Neural crest cell (in vitro differentiated cells): Measurements from ENCODE around the gene MEF2C. TPM values are rescaled to one million over a fixed set of nuclear protein-coding genes. Genes with fewer than 3 reads are reported as not detected.

Source experiments
- DNase-seq: peaks from one replicate; pipeline ENCODE4 v3.0.0; 2021; ENCODE audit warnings: low read depth, mixed read lengths, low spot score
- H3K27ac Mint-ChIP-seq: one replicate; pipeline ENCODE4 v1.8.0; 2021; ENCODE audit warnings: mild to moderate bottlenecking, mixed read lengths; ENCODE audit not compliant: unreplicated experiment
- H3K27me3 Mint-ChIP-seq: 2 replicates; pipeline ENCODE4 v1.8.0; 2021; ENCODE audit warnings: low read depth, mild to moderate bottlenecking, mixed read lengths
- H3K36me3 Mint-ChIP-seq: 2 replicates; pipeline ENCODE4 v1.8.0; 2021; ENCODE audit warnings: low read depth, mild to moderate bottlenecking, mixed read lengths
- H3K4me1 Mint-ChIP-seq: 2 replicates; pipeline ENCODE4 v1.8.0; 2021; ENCODE audit warnings: mixed read lengths
- H3K4me3 Mint-ChIP-seq: one replicate; pipeline ENCODE4 v1.8.0; 2021; ENCODE audit warnings: mild to moderate bottlenecking, mixed read lengths
- H3K9me3 Mint-ChIP-seq: 2 replicates; pipeline ENCODE4 v1.8.0; 2021; ENCODE audit warnings: mixed read lengths
- CTCF ChIP-seq: fragments of 200-600 bp; sonication (generic); conservative IDR thresholded peaks from 2 replicates; pipeline ENCODE4 v1.5.0; 2021; ENCODE audit warnings: antibody characterized with exemption, mild to moderate bottlenecking
- total RNA-seq: library from RNA; stranded (reverse); gene quantifications from 2 replicates; pipeline ENCODE4 v1.2.1, GENCODE V29; 2021

Gene MEF2C
- total RNA-seq, 1 donor from 2014 or later, result 46.0 TPM

GRCh38 chr5:88729084-88729828 is 153.7 kb downstream of the MEF2C start:
- no peak overlapping the region for H3K27ac Mint-ChIP-seq
- H3K9me3 Mint-ChIP-seq, result no peaks in the 10 kb centered on the region
- TF ChIP-seq CTCF, result peak; percentile 97
- peak; percentile 63 for DNase-seq
- H3K4me3 Mint-ChIP-seq, result no peak overlapping the region
- peaks cover 26% of the 10 kb centered on the region for H3K4me1 Mint-ChIP-seq
- peaks cover 5% of the 10 kb centered on the region for H3K36me3 Mint-ChIP-seq
- H3K27me3 Mint-ChIP-seq, result no peaks in the 10 kb centered on the region

GRCh38 chr5:88727705-88728313 is 155.2 kb downstream of the MEF2C start:
- Mint-ChIP-seq H3K9me3 (no peaks in the 10 kb centered on the region), H3K36me3 (no peaks in the 10 kb centered on the region), H3K27me3 (peaks cover under 1% of the 10 kb centered on the region), H3K4me1 (peaks cover 17% of the 10 kb centered on the region), H3K27ac (no peak overlapping the region), H3K4me3 (no peak overlapping the region)
- TF ChIP-seq CTCF, result peak; percentile 87
- DNase-seq, result no peak

GRCh38 chr5:88725454-88725853 is 157.5 kb downstream of the MEF2C start:
- H3K4me3 Mint-ChIP-seq, result no peak overlapping the region

GRCh38 chr5:88724201-88724600 is 158.8 kb downstream of the MEF2C start:
- Mint-ChIP-seq H3K36me3 (peaks cover 2% of the 10 kb centered on the region), H3K9me3 (no peaks in the 10 kb centered on the region), H3K27me3 (peaks cover 9% of the 10 kb centered on the region)

More at GRCh38 chr5:88725454-88725853, 157.5 kb downstream of the MEF2C start:
- Mint-ChIP-seq H3K27me3 (peaks cover 9% of the 10 kb centered on the region), H3K36me3 (peaks cover 2% of the 10 kb centered on the region), H3K9me3 (no peaks in the 10 kb centered on the region), H3K4me1 (peaks cover 11% of the 10 kb centered on the region), H3K27ac (no peak overlapping the region)
- no peak for TF ChIP-seq CTCF
- no peak for DNase-seq

GRCh38 chr5:88722546-88723073 is 160.4 kb downstream of the MEF2C start:
- no peak overlapping the region for H3K27ac Mint-ChIP-seq

More at GRCh38 chr5:88724201-88724600, 158.8 kb downstream of the MEF2C start:
- Mint-ChIP-seq H3K4me3 (no peak overlapping the region), H3K27ac (no peak overlapping the region), H3K4me1 (no peaks in the 10 kb centered on the region)
- TF ChIP-seq CTCF, result peak; percentile 66
- no peak for DNase-seq

More at GRCh38 chr5:88722546-88723073, 160.4 kb downstream of the MEF2C start:
- no peak for DNase-seq
- TF ChIP-seq CTCF, result no peak
- H3K9me3 Mint-ChIP-seq, result no peaks in the 10 kb centered on the region
- H3K27me3 Mint-ChIP-seq, result peaks cover 9% of the 10 kb centered on the region
- peaks cover 2% of the 10 kb centered on the region for H3K36me3 Mint-ChIP-seq
- no peaks in the 10 kb centered on the region for H3K4me1 Mint-ChIP-seq
- no peak overlapping the region for H3K4me3 Mint-ChIP-seq
